Neural cell (in vitro differentiated cells): ENCODE data around the gene LMNA. TPM values are rescaled to one million over a fixed set of nuclear protein-coding genes. Genes with fewer than 3 reads are reported as not detected.
A peak's percentile ranks its signal among the peaks of the same experiment; 100 is the strongest.

Experiments
- H2AFZ ChIP-seq: fragments of 200-600, 300-800 bp; sonication (generic), shearing (Covaris generic); 2 replicates; pipeline ENCODE4 v1.6.0; 2014; ENCODE audit warnings: low read depth, mild to moderate bottlenecking, antibody characterized with exemption, low read length, moderate library complexity
- H3F3A ChIP-seq: fragments of 200-600 bp; shearing (Covaris generic); 2 replicates; pipeline ENCODE4 v1.6.1; 2016; ENCODE audit warnings: mild to moderate bottlenecking, moderate library complexity, mixed read lengths, antibody characterized with exemption, low read length; ENCODE audit not compliant: insufficient read depth, poor library complexity, severe bottlenecking
- H3K27ac ChIP-seq: fragments of 200-600, 300-800 bp; sonication (generic), shearing (Covaris generic); 2 replicates; pipeline ENCODE4 v1.5.1; 2014; ENCODE audit warnings: mild to moderate bottlenecking, low read length, moderate library complexity
- H3K27me3 ChIP-seq: fragments of 300-800, 200-600 bp; sonication (generic), shearing (Covaris generic); 2 replicates; pipeline ENCODE4 v1.6.0; 2014; ENCODE audit warnings: mild to moderate bottlenecking, low read depth, low read length, moderate library complexity; ENCODE audit not compliant: insufficient read depth
- H3K36me3 ChIP-seq: fragments of 300-800, 200-600 bp; sonication (generic), shearing (Covaris generic); 2 replicates; pipeline ENCODE4 v1.5.1; 2014; ENCODE audit warnings: mild to moderate bottlenecking, antibody characterized with exemption, low read length, moderate library complexity; ENCODE audit not compliant: insufficient read depth
- H3K4me2 ChIP-seq: fragments of 300-800, 200-600 bp; sonication (generic), shearing (Covaris generic); 2 replicates; pipeline ENCODE4 v1.6.0; 2014; ENCODE audit warnings: mild to moderate bottlenecking, low read length
- H3K4me3 ChIP-seq: fragments of 300-800, 200-600 bp; sonication (generic), shearing (Covaris generic); 2 replicates; pipeline ENCODE4 v1.5.1; 2014; ENCODE audit warnings: mild to moderate bottlenecking, low read length, moderate library complexity
- H3K79me2 ChIP-seq: fragments of 200-600 bp; shearing (Covaris generic); replicated peaks from 2 replicates; pipeline ENCODE4 v1.6.0; 2014; ENCODE audit warnings: mild to moderate bottlenecking, low read length, moderate library complexity; ENCODE audit not compliant: insufficient read depth
- H3K9ac ChIP-seq: fragments of 300-800, 200-600 bp; sonication (generic), shearing (Covaris generic); 2 replicates; pipeline ENCODE4 v1.6.1; 2016; ENCODE audit warnings: mild to moderate bottlenecking, low read length, mixed read lengths
- H3K9me2 ChIP-seq: fragments of 200-600 bp; shearing (Covaris generic); 2 replicates; pipeline ENCODE4 v1.6.1; 2016; ENCODE audit warnings: mild to moderate bottlenecking, low read length, mixed read lengths; ENCODE audit not compliant: insufficient read depth
- H3K9me3 ChIP-seq: fragments of 200-600, 300-800 bp; sonication (generic), shearing (Covaris generic); 2 replicates; pipeline ENCODE4 v1.6.1; 2016; ENCODE audit warnings: mild to moderate bottlenecking, mixed run types, low read length, moderate library complexity, mixed read lengths
- H4K20me1 ChIP-seq: fragments of 200-600 bp; shearing (Covaris generic); 2 replicates; pipeline ENCODE4 v1.6.1; 2016; ENCODE audit warnings: mild to moderate bottlenecking, mixed run types; ENCODE audit not compliant: insufficient read depth
- EP300 ChIP-seq: fragments of 450-650 bp; conservative IDR thresholded peaks from 2 replicates; pipeline ENCODE4 v1.6.1; 2014; ENCODE audit warnings: antibody characterized with exemption, mild to moderate bottlenecking, moderate library complexity; ENCODE audit not compliant: poor library complexity, severe bottlenecking
- EZH2 ChIP-seq: fragments of 200-600, 300-800 bp; shearing (Covaris generic), sonication (generic); IDR thresholded peaks from 2 replicates; pipeline ENCODE4 v1.6.1; 2014; ENCODE audit warnings: antibody characterized with exemption, low read length, borderline replicate concordance, mild to moderate bottlenecking; ENCODE audit not compliant: insufficient read depth, poor library complexity, severe bottlenecking
- MXI1 ChIP-seq: fragments of 450-650 bp; conservative IDR thresholded peaks from 2 replicates; pipeline ENCODE4 v1.6.1; 2014; ENCODE audit warnings: antibody characterized with exemption, mild to moderate bottlenecking; ENCODE audit not compliant: poor library complexity, severe bottlenecking
- POLR2AphosphoS5 ChIP-seq: IDR thresholded peaks from 2 replicates; pipeline ENCODE4 v1.6.1; 2012
- RAD21 ChIP-seq: fragments of 450-650 bp; conservative IDR thresholded peaks from 2 replicates; pipeline ENCODE4 v1.6.1; 2014; ENCODE audit warnings: antibody characterized with exemption, mild to moderate bottlenecking, moderate library complexity
- SMC3 ChIP-seq: fragments of 450-650 bp; conservative IDR thresholded peaks from 2 replicates; pipeline ENCODE4 v1.6.1; 2014; ENCODE audit warnings: antibody characterized with exemption, mild to moderate bottlenecking, moderate library complexity; ENCODE audit not compliant: poor library complexity
- TAF1 ChIP-seq: IDR thresholded peaks from 2 replicates; pipeline ENCODE4 v1.6.1; 2012; ENCODE audit warnings: low read depth
- polyA plus RNA-seq: library from polyadenylated mRNA; depleted of rRNA; stranded (reverse); fragments of >200 nt; gene quantifications from 2 replicates; pipeline ENCODE4 v1.2.3, GENCODE V29; 2014
- TF ChIP-seq, protein P1 (sequence below): IDR thresholded peaks from 2 replicates; pipeline ENCODE4 v1.6.1; 2012; ENCODE audit warnings: borderline replicate concordance
- TF ChIP-seq, protein P2 (sequence below): fragments of 450-650 bp; IDR thresholded peaks from 2 replicates; pipeline ENCODE4 v1.5.1; 2014; ENCODE audit warnings: antibody characterized with exemption, mild to moderate bottlenecking, moderate library complexity; ENCODE audit not compliant: poor library complexity, severe bottlenecking

The LMNA gene
- polyA plus RNA-seq, 1 donor from 2014 or later: 90.7 TPM

DNA sequence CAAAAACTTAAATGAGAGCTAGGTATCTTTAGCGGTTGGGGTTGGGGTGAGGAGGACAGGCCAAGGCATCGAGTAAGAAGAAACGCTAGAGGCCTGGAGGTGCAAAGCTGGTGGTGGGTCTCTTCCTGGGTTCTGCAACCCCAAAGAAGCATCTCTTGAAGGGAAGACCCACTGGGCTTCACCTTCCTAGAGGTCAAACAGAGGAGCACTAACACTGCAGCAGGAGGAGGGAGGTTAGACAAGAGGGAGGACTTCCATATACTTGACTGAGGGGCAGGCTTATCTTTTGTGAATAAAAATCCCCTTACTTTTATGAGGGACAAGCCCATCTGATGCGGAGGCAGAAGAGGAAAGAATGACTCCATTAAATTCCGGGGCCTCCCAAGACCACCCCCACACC, 34.7 kb upstream of the LMNA start:
- Histone ChIP-seq H3K79me2 (peaks cover 95% of the 10 kb centered on the region), H3K9me3 (no peaks in the 10 kb centered on the region), H3K36me3 (peaks cover 5% of the 10 kb centered on the region), H3K4me2 (peak overlapping the region; percentile 83), H3F3A (no peaks in the 10 kb centered on the region), H3K27ac (peak overlapping the region; percentile 85), H3K9me2 (no peaks in the 10 kb centered on the region), H3K27me3 (no peaks in the 10 kb centered on the region), H3K9ac (peak overlapping the region; percentile 99), H3K4me3 (peak overlapping the region; percentile 93), H4K20me1 (peaks cover 51% of the 10 kb centered on the region), H2AFZ (no peak overlapping the region)
- TF ChIP-seq POLR2AphosphoS5: no peak
- TF ChIP-seq, protein P1, sequence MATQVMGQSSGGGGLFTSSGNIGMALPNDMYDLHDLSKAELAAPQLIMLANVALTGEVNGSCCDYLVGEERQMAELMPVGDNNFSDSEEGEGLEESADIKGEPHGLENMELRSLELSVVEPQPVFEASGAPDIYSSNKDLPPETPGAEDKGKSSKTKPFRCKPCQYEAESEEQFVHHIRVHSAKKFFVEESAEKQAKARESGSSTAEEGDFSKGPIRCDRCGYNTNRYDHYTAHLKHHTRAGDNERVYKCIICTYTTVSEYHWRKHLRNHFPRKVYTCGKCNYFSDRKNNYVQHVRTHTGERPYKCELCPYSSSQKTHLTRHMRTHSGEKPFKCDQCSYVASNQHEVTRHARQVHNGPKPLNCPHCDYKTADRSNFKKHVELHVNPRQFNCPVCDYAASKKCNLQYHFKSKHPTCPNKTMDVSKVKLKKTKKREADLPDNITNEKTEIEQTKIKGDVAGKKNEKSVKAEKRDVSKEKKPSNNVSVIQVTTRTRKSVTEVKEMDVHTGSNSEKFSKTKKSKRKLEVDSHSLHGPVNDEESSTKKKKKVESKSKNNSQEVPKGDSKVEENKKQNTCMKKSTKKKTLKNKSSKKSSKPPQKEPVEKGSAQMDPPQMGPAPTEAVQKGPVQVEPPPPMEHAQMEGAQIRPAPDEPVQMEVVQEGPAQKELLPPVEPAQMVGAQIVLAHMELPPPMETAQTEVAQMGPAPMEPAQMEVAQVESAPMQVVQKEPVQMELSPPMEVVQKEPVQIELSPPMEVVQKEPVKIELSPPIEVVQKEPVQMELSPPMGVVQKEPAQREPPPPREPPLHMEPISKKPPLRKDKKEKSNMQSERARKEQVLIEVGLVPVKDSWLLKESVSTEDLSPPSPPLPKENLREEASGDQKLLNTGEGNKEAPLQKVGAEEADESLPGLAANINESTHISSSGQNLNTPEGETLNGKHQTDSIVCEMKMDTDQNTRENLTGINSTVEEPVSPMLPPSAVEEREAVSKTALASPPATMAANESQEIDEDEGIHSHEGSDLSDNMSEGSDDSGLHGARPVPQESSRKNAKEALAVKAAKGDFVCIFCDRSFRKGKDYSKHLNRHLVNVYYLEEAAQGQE: no peak
- no peak for TF ChIP-seq EP300
- no peak for TF ChIP-seq MXI1
- no peak for TF ChIP-seq RAD21
- no peak for TF ChIP-seq SMC3
- TF ChIP-seq TAF1: no peak
- no peak for TF ChIP-seq EZH2
- TF ChIP-seq, protein P2, sequence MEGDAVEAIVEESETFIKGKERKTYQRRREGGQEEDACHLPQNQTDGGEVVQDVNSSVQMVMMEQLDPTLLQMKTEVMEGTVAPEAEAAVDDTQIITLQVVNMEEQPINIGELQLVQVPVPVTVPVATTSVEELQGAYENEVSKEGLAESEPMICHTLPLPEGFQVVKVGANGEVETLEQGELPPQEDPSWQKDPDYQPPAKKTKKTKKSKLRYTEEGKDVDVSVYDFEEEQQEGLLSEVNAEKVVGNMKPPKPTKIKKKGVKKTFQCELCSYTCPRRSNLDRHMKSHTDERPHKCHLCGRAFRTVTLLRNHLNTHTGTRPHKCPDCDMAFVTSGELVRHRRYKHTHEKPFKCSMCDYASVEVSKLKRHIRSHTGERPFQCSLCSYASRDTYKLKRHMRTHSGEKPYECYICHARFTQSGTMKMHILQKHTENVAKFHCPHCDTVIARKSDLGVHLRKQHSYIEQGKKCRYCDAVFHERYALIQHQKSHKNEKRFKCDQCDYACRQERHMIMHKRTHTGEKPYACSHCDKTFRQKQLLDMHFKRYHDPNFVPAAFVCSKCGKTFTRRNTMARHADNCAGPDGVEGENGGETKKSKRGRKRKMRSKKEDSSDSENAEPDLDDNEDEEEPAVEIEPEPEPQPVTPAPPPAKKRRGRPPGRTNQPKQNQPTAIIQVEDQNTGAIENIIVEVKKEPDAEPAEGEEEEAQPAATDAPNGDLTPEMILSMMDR: no peak

DNA sequence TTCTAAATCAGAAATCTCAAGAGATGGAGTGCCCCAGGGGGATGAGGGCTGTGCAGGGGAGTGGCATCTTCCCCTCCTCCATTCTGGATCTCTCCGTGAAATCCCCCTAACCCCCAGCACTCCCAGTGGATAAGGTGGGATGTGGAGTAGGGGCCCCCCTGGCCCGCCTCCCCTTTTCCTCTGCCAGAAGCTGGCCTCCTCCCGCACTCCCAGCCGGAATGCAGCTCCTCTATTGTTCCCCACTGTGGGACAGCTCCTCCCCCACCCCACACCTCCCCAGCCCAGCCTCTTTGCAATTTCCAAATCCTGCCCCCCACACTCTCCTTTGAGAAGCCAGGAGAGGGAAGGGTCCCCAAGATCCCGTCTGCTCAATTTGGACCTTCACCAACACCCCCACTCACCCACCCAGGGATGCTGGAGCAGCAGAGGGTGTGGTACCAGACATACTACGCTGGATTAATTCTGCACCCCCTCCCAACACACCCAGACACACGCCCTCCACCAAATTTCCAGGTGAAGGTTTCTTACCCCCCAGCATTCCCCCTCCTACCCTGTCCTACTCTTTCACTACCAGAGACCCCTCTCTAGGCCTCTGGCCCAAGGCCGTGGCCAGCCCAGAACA, 34.2 kb upstream of the LMNA start:
- H3K9me3 ChIP-seq: no peaks in the 10 kb centered on the region
- peak overlapping the region; percentile 85 for H3K27ac ChIP-seq
- peak overlapping the region; percentile 93 for H3K4me3 ChIP-seq
- peaks cover 51% of the 10 kb centered on the region for H4K20me1 ChIP-seq
- no peaks in the 10 kb centered on the region for H3K27me3 ChIP-seq
- no peak overlapping the region for H2AFZ ChIP-seq
- peaks cover 95% of the 10 kb centered on the region for H3K79me2 ChIP-seq
- TF ChIP-seq, protein P1: peak; percentile 7
- TF ChIP-seq SMC3: no peak
- no peaks in the 10 kb centered on the region for H3F3A ChIP-seq
- H3K9ac ChIP-seq: peak overlapping the region; percentile 99
- peak overlapping the region; percentile 83 for H3K4me2 ChIP-seq
- H3K36me3 ChIP-seq: peaks cover 5% of the 10 kb centered on the region
- H3K9me2 ChIP-seq: no peaks in the 10 kb centered on the region
